Panc1 (cell line): Measurements from ENCODE around the gene MAML1. TPM values are rescaled to one million over a fixed set of nuclear protein-coding genes. Genes with fewer than 3 reads are reported as not detected.
"Not testable (repeated sequence)": the region's sequence is repeated elsewhere in the genome, so short reads cannot be mapped to it uniquely, and the experiment has no call there.

Experiments used
- ATAC-seq: fragments of 200-7000 bp; cut with Tn5 transposase; 2 replicates; pipeline ENCODE4 v1.9.1; 2020; ENCODE audit warnings: mild to moderate bottlenecking, moderate library complexity
- Bru-seq: library from RNA; stranded (reverse); fragments of 400-500 nt; gene quantifications from one replicate; lab custom pipeline; 2021; lab: Mats Ljungman, UMichigan
- BruChase-seq, 2 experiments: library from RNA; stranded (reverse); fragments of 400-500 nt; gene quantifications; one replicate each; lab custom pipeline; 2021; lab: Mats Ljungman, UMichigan
- BruUV-seq: library from RNA; stranded (reverse); fragments of 400-500 nt; replicated peaks from 2 replicates; lab custom pipeline; 2021; lab: Mats Ljungman, UMichigan
- CTCF ChIA-PET: fragments of 300-600 bp; sonication (Branson Sonifier 250); formaldehyde crosslinking; loops from one replicate; lab custom pipeline; 2022; ENCODE audit warnings: antibody characterized with exemption; lab: Charles Lee
- POLR2A ChIA-PET: fragments of 300-600 bp; sonication (Branson Sonifier 250); formaldehyde crosslinking; loops from one replicate; lab custom pipeline; 2022; ENCODE audit warnings: antibody characterized with exemption; lab: Charles Lee
- DNase-seq: peaks from one replicate; pipeline ENCODE4 v3.0.0-alpha.2; 2010; ENCODE audit warnings: low read depth, low spot score
- H3K27ac ChIP-seq: 2 replicates; pipeline ENCODE4 v1.5.1; 2011; ENCODE audit warnings: mild to moderate bottlenecking, low read length, inconsistent platforms
- H3K27me3 ChIP-seq: fragments of 200-500 bp; sonication (Bioruptor generic); 2 replicates; pipeline ENCODE4 v1.6.0; 2014; ENCODE audit warnings: low read length, inconsistent platforms; ENCODE audit not compliant: control insufficient read depth, insufficient read depth
- H3K36me3 ChIP-seq: fragments of 200-500 bp; sonication (Bioruptor generic); 2 replicates; pipeline ENCODE4 v1.5.1; 2014; ENCODE audit warnings: inconsistent platforms, mild to moderate bottlenecking, low read length, moderate library complexity; ENCODE audit not compliant: control insufficient read depth, insufficient read depth
- H3K4me1 ChIP-seq: 2 replicates; pipeline ENCODE4 v1.5.1; 2011; ENCODE audit warnings: inconsistent platforms, mild to moderate bottlenecking, low read length, moderate library complexity; ENCODE audit not compliant: control insufficient read depth, insufficient read depth
- H3K4me3 ChIP-seq, 2 experiments: 2 replicates each; pipeline ENCODE4 v1.5.1; 2011 to 2012; ENCODE audit warnings: low read depth in 2 of 2, low read length in 2 of 2, mild to moderate bottlenecking in 2 of 2, inconsistent platforms in 1 of 2, moderate library complexity in 1 of 2
- H3K9me3 ChIP-seq: fragments of 200-500 bp; sonication (Bioruptor generic); 2 replicates; pipeline ENCODE4 v1.5.1; 2014; ENCODE audit warnings: low read depth, mild to moderate bottlenecking, inconsistent platforms, low read length, moderate library complexity; ENCODE audit not compliant: control insufficient read depth, insufficient read depth
- POLR2AphosphoS5 ChIP-seq: IDR thresholded peaks from 2 replicates; pipeline ENCODE4 v1.6.1; 2012; ENCODE audit warnings: mild to moderate bottlenecking, low read depth, low read length, moderate library complexity
- SIN3A ChIP-seq: IDR thresholded peaks from 2 replicates; pipeline ENCODE4 v1.6.1; 2012; ENCODE audit warnings: low read depth, mild to moderate bottlenecking, low read length, moderate library complexity, borderline replicate concordance; ENCODE audit not compliant: insufficient read depth
- TCF7L2 ChIP-seq: IDR thresholded peaks from 2 replicates; pipeline ENCODE4 v1.6.1; 2011; ENCODE audit warnings: mild to moderate bottlenecking, low read depth, low read length, inconsistent platforms
- in situ Hi-C: cut with HindIII; loops from 2 replicates; pipeline ENCODE4 v1.10.0; 2016; ENCODE audit warnings: low sequenced_read_pairs, low pct_unique_long_range_greater_than_20kb
- intact Hi-C: fragments of 100-400 bp; cut with micrococcal nuclease; formaldehyde crosslinking; loops from one replicate; pipeline ENCODE4 v1.10.0; 2022; ENCODE audit not compliant: unreplicated experiment
- long read RNA-seq: library from polyadenylated mRNA; unstranded; transcript quantifications from one replicate; pipeline ENCODE4 v2.0.0, GENCODE V29; 2021; ENCODE audit not compliant: unreplicated experiment
- polyA plus RNA-seq: library from polyadenylated mRNA; unstranded; fragments of >200 nt; gene quantifications from one replicate; pipeline ENCODE4 v1.2.1, GENCODE V29; 2012; ENCODE audit warnings: missing spikeins; ENCODE audit not compliant: insufficient read length
- total RNA-seq: library from RNA; stranded (reverse); gene quantifications from one replicate; pipeline ENCODE4 v1.2.1, GENCODE V29; 2021; ENCODE audit not compliant: unreplicated experiment
- TF ChIP-seq, protein P1 (sequence below): fragments of 450-650 bp; IDR thresholded peaks from 2 replicates; pipeline ENCODE4 v1.5.1; 2017; ENCODE audit warnings: mild to moderate bottlenecking
- TF ChIP-seq, protein P2 (sequence below), 2 experiments: IDR thresholded peaks; 2 replicates each; pipeline ENCODE4 v1.6.1; 2011 to 2012; ENCODE audit warnings: low read depth in 2 of 2, control low read depth in 1 of 2, low read length in 1 of 2, mild to moderate bottlenecking in 1 of 2, moderate library complexity in 1 of 2; ENCODE audit not compliant: insufficient read depth in 1 of 2

MAML1 gene, protein sequence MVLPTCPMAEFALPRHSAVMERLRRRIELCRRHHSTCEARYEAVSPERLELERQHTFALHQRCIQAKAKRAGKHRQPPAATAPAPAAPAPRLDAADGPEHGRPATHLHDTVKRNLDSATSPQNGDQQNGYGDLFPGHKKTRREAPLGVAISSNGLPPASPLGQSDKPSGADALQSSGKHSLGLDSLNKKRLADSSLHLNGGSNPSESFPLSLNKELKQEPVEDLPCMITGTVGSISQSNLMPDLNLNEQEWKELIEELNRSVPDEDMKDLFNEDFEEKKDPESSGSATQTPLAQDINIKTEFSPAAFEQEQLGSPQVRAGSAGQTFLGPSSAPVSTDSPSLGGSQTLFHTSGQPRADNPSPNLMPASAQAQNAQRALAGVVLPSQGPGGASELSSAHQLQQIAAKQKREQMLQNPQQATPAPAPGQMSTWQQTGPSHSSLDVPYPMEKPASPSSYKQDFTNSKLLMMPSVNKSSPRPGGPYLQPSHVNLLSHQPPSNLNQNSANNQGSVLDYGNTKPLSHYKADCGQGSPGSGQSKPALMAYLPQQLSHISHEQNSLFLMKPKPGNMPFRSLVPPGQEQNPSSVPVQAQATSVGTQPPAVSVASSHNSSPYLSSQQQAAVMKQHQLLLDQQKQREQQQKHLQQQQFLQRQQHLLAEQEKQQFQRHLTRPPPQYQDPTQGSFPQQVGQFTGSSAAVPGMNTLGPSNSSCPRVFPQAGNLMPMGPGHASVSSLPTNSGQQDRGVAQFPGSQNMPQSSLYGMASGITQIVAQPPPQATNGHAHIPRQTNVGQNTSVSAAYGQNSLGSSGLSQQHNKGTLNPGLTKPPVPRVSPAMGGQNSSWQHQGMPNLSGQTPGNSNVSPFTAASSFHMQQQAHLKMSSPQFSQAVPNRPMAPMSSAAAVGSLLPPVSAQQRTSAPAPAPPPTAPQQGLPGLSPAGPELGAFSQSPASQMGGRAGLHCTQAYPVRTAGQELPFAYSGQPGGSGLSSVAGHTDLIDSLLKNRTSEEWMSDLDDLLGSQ
- total RNA-seq (31.3 TPM), Bru-seq, nascent RNA (percentile 77 among the genes with signal in this experiment), BruChase-seq, experiment 1, labeled RNA remaining after a 2-hour chase (percentile 84 among the genes with signal in this experiment), BruChase-seq, experiment 2, labeled RNA remaining after a 6-hour chase (percentile 75 among the genes with signal in this experiment)
- 33.1 TPM for polyA plus RNA-seq
- long read RNA-seq, partial matches to known transcripts = 9 of 49 reads
- long read RNA-seq, other reads (novel, unspliced or antisense) = 39 of 49 reads

DNA sequence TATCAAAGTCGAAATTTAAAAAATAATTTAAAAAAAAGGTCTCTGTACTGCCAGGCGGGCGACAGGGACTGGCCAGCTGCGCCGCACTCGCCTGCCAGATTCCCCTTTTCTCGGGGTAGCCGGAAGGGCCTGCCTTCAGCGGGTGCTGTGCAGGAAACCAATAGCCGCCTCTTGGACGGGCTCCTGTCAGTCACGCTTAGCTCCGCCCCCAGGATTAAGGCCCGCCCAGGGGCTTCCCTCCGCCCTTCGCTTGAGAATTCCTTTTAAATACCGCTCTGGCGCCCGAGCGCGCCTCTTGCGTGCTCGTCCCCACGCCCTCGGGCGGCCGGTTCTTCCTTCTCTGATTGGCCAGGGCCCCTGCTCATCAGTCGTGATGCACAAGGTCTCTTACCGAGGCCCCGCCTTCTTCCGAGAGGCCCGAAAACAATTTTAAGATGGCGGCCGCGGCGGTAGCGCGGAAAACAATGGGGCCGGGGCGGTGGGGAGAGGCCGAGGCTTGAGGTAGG lies at the start of gene MAML1:
TSS of gene MAML1 (plus strand) at position 411 of the 506 bp plus-strand sequence. CDS start 291 bp downstream, outside the sequence.
- in situ Hi-C loops = no loop called here

DNA sequence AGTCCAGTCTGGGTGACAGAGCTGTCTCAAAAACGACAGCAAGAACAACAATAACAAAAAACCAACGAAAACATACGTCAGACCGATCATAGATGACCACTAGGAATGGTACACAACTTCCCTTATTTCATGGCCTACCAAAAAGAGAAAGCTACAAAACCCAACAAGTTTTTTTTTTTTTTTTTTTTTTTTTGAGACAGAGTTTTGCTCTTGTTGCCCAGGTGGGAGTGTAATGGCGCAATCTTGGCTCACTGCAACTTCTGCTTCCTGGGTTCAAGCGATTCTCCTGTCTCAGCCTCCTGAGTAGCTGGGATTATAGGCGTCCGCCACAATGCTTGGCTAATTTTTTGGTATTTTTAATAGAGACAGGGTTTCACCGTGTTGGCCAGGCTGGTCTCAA lies 43.4 kb upstream of the MAML1 start:
- DNase-seq, ATAC-seq, H3K4me1 ChIP-seq, H3K9me3 ChIP-seq, CTCF ChIA-PET, BruUV-seq, H3K36me3 ChIP-seq, H3K27me3 ChIP-seq, in situ Hi-C loops, H3K4me3 ChIP-seq, H3K27ac ChIP-seq, intact Hi-C loops: not testable (repeated sequence)
- POLR2A ChIA-PET = interaction anchor here (0.6 kb wide), 1 partner anchor 15 kb away, joined by 6 read pairs; no protein-coding TSS in a partner anchor

More for the DNA sequence above, at the start of gene MAML1:
- no TSS peak for BruUV-seq
- H3K36me3 ChIP-seq = peaks cover 37% of the 10 kb centered on the region
- H3K4me1 ChIP-seq = peaks cover 25% of the 10 kb centered on the region
- ATAC-seq (peak; percentile 95), DNase-seq (peak; percentile 99)
- TF ChIP-seq, protein P1, sequence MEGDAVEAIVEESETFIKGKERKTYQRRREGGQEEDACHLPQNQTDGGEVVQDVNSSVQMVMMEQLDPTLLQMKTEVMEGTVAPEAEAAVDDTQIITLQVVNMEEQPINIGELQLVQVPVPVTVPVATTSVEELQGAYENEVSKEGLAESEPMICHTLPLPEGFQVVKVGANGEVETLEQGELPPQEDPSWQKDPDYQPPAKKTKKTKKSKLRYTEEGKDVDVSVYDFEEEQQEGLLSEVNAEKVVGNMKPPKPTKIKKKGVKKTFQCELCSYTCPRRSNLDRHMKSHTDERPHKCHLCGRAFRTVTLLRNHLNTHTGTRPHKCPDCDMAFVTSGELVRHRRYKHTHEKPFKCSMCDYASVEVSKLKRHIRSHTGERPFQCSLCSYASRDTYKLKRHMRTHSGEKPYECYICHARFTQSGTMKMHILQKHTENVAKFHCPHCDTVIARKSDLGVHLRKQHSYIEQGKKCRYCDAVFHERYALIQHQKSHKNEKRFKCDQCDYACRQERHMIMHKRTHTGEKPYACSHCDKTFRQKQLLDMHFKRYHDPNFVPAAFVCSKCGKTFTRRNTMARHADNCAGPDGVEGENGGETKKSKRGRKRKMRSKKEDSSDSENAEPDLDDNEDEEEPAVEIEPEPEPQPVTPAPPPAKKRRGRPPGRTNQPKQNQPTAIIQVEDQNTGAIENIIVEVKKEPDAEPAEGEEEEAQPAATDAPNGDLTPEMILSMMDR = no peak
- TF ChIP-seq TCF7L2 (peak; percentile 99), SIN3A (no peak), POLR2AphosphoS5 (peak; percentile 91)
- TF ChIP-seq, protein P2, sequence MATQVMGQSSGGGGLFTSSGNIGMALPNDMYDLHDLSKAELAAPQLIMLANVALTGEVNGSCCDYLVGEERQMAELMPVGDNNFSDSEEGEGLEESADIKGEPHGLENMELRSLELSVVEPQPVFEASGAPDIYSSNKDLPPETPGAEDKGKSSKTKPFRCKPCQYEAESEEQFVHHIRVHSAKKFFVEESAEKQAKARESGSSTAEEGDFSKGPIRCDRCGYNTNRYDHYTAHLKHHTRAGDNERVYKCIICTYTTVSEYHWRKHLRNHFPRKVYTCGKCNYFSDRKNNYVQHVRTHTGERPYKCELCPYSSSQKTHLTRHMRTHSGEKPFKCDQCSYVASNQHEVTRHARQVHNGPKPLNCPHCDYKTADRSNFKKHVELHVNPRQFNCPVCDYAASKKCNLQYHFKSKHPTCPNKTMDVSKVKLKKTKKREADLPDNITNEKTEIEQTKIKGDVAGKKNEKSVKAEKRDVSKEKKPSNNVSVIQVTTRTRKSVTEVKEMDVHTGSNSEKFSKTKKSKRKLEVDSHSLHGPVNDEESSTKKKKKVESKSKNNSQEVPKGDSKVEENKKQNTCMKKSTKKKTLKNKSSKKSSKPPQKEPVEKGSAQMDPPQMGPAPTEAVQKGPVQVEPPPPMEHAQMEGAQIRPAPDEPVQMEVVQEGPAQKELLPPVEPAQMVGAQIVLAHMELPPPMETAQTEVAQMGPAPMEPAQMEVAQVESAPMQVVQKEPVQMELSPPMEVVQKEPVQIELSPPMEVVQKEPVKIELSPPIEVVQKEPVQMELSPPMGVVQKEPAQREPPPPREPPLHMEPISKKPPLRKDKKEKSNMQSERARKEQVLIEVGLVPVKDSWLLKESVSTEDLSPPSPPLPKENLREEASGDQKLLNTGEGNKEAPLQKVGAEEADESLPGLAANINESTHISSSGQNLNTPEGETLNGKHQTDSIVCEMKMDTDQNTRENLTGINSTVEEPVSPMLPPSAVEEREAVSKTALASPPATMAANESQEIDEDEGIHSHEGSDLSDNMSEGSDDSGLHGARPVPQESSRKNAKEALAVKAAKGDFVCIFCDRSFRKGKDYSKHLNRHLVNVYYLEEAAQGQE (IDR thresholded peaks at IDR 0.05; ENCODE audit: insufficient read depth in 1 of 2, low read depth in 2 of 2, low read length in 1 of 2) = no peak
- POLR2A ChIA-PET = interaction anchor here (0.5 to 0.6 kb wide), 4 partner anchors 37 to 120 kb away, joined by 4 to 8 read pairs (median 5); no protein-coding TSS in a partner anchor
- CTCF ChIA-PET = interaction anchor here (0.8 to 1.0 kb wide), 3 partner anchors 29 to 197 kb away, joined by 3 to 4 read pairs (median 3); no protein-coding TSS in a partner anchor
- no peaks in the 10 kb centered on the region for H3K9me3 ChIP-seq
- no peaks in the 10 kb centered on the region for H3K27me3 ChIP-seq
- H3K27ac ChIP-seq = peak within 1 kb of the TSS; percentile 92
- H3K4me3 ChIP-seq = peak within 1 kb of the TSS; percentile 74 to 77
- intact Hi-C loops = no loop called here
